GM19452 (cell line): Measurements from ENCODE around the gene NEXMIF.
"Not testable (repeated sequence)": the region's sequence is repeated elsewhere in the genome, so short reads cannot be mapped to it uniquely, and the experiment has no call there.

Experiments
- ATAC-seq: cut with Tn5 transposase; IDR thresholded peaks from one replicate; pipeline ENCODE4 v1.9.1; 2021; ENCODE audit not compliant: unreplicated experiment

NEXMIF gene

GRCh38 chrX:74797338-74797887, 127.8 kb downstream of the NEXMIF start:
- ATAC-seq = no peak

GRCh38 chrX:74788545-74789086, 136.6 kb downstream of the NEXMIF start:
- no peak for ATAC-seq

- no peak for ATAC-seq
Observed at GRCh38 chrX:74784629-74785028, 140.6 kb downstream of the NEXMIF start.

- peak; percentile 69 for ATAC-seq
Observed at GRCh38 chrX:74781507-74782034, 143.7 kb downstream of the NEXMIF start.

GRCh38 chrX:74779175-74779574, 146.1 kb downstream of the NEXMIF start:
- no peak for ATAC-seq

- no peak for ATAC-seq
Observed at GRCh38 chrX:74774988-74775387, 150.3 kb downstream of the NEXMIF start.

GRCh38 chrX:74736450-74736849, 188.8 kb downstream of the NEXMIF start:
- ATAC-seq = no peak

GRCh38 chrX:74705269-74705668, 220.0 kb downstream of the NEXMIF start:
- no peak for ATAC-seq

- not testable (repeated sequence) for ATAC-seq
Observed at GRCh38 chrX:74701343-74701742, 223.9 kb downstream of the NEXMIF start.

GRCh38 chrX:74684466-74684865, 240.8 kb downstream of the NEXMIF start:
- no peak for ATAC-seq
